HG03521 (cell line): ENCODE data around the gene SAMD8.
"Not testable (repeated sequence)": the region's sequence is repeated elsewhere in the genome, so short reads cannot be mapped to it uniquely, and the experiment has no call there.

ENCODE experiments used
- ATAC-seq: cut with Tn5 transposase; IDR thresholded peaks from one replicate; pipeline ENCODE4 v1.9.1; 2021; ENCODE audit warnings: mild to moderate bottlenecking, moderate library complexity; ENCODE audit not compliant: unreplicated experiment

SAMD8 gene

GRCh38 chr10:75191821-75192568 lies 80.5 kb downstream of the SAMD8 start:
- no peak for ATAC-seq

- not testable (repeated sequence) for ATAC-seq
Measured at GRCh38 chr10:75194625-75195024, 83.2 kb downstream of the SAMD8 start.

- no peak for ATAC-seq
Measured at GRCh38 chr10:75195035-75195763, 83.7 kb downstream of the SAMD8 start.

GRCh38 chr10:75197066-75197465 lies 85.6 kb downstream of the SAMD8 start:
- no peak for ATAC-seq

- ATAC-seq = no peak
Measured at GRCh38 chr10:75197906-75198305, 86.5 kb downstream of the SAMD8 start.

- ATAC-seq = not testable (repeated sequence)
Measured at GRCh38 chr10:75199949-75200348, 88.5 kb downstream of the SAMD8 start.

- no peak for ATAC-seq
Measured at GRCh38 chr10:75201793-75202307, 90.4 kb downstream of the SAMD8 start.

- no peak for ATAC-seq
Measured at GRCh38 chr10:75202321-75203045, 91.0 kb downstream of the SAMD8 start.

- not testable (repeated sequence) for ATAC-seq
Measured at GRCh38 chr10:75203046-75203620, 91.7 kb downstream of the SAMD8 start.

- ATAC-seq = no peak
Measured at GRCh38 chr10:75203724-75204123, 92.3 kb downstream of the SAMD8 start.

- ATAC-seq = no peak
Measured at GRCh38 chr10:75205908-75206307, 94.5 kb downstream of the SAMD8 start.

GRCh38 chr10:75206638-75207037 lies 95.2 kb downstream of the SAMD8 start:
- ATAC-seq = not testable (repeated sequence)

- ATAC-seq = no peak
Measured at GRCh38 chr10:75207079-75207856, 95.8 kb downstream of the SAMD8 start.

GRCh38 chr10:75207857-75208144 lies 96.3 kb downstream of the SAMD8 start:
- no peak for ATAC-seq

GRCh38 chr10:75208181-75208580 lies 96.7 kb downstream of the SAMD8 start:
- ATAC-seq = no peak

- ATAC-seq = no peak
Measured at GRCh38 chr10:75209086-75209920, 97.8 kb downstream of the SAMD8 start.

- ATAC-seq = peak; percentile 33
Measured at GRCh38 chr10:75209921-75210281, 98.4 kb downstream of the SAMD8 start.

GRCh38 chr10:75210282-75211006 lies 99.0 kb downstream of the SAMD8 start, which contains the start of gene VDAC2:
Gene VDAC2 (plus strand): TSS chr10:75210796. CDS start chr10:75211159, 363 bp downstream.
- ATAC-seq = peak; percentile 91
